Ammon's horn (tissue), 1 donor: ENCODE measurements around the gene GAA.

Source experiments
- DNase-seq: peaks from one replicate; pipeline ENCODE4 v3.0.0-alpha.2; 2016; ENCODE audit warnings: low spot score

GAA gene

GRCh38 chr17:80101011-80101945 lies at the start of gene GAA:
Gene GAA, plus strand, starts transcription at chr17:80101581. Its CDS starts 3,006 bp downstream, at chr17:80104587.
- peak; percentile 78 for DNase-seq

GRCh38 chr17:80051681-80052080 lies 49.7 kb upstream of the GAA start:
- DNase-seq = no peak

DNA sequence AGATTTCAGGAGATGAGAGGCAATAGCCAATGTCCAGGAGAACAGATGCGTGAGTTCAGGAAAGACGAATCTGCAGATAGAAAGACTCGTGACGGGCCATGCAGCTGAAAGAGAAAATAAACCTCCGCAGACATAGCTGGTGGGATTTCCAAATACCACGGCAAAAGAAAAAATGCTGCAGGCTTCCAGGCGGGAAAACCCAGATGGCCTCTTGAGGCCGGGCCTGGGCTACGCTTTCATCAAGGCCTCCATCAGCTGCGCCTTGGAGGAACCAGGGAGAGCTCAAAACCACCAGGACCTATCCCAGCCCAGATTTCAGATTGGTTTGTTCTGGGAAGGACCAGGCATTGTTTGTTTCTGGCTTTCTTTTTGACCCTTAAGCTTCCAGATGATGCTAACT lies 48.3 kb upstream of the GAA start:
- no peak for DNase-seq

GRCh38 chr17:80055597-80055996 lies 45.8 kb upstream of the GAA start:
- DNase-seq = no peak

DNA sequence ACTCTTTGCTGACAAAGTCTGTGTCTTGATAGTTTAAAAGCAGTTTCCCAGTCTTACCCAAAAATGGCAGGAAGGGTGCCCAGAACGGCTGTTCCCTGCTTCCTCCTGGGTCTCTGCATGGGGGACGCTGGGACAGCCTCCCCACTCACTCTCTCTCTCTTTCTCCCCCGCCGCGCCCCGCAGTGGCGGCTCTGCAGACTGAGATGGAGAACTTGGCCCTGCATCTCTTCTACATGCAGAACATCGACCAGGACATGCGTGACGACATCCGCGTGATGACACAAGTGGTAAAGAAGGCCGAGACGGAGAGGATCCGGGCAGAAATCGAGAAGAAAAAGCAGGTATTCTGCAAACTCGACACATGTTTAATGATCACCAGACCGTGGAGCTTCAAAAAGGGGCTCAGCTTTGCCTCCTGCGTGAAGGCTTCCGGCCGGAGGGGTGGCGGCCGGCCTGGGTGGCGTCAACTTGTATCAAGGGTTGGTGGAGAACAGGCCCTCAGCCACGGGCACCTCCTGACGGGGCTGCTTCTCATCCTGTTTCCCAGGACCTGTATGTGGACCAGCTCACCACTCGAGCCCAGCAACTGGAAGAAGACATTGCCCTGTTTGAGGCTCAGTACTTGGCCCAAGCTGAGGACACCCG lies 42.9 kb upstream of the GAA start:
- no peak for DNase-seq

GRCh38 chr17:80060644-80061043 lies 40.7 kb upstream of the GAA start:
- no peak for DNase-seq

GRCh38 chr17:80061421-80061820 lies 40.0 kb upstream of the GAA start:
- no peak for DNase-seq

DNA sequence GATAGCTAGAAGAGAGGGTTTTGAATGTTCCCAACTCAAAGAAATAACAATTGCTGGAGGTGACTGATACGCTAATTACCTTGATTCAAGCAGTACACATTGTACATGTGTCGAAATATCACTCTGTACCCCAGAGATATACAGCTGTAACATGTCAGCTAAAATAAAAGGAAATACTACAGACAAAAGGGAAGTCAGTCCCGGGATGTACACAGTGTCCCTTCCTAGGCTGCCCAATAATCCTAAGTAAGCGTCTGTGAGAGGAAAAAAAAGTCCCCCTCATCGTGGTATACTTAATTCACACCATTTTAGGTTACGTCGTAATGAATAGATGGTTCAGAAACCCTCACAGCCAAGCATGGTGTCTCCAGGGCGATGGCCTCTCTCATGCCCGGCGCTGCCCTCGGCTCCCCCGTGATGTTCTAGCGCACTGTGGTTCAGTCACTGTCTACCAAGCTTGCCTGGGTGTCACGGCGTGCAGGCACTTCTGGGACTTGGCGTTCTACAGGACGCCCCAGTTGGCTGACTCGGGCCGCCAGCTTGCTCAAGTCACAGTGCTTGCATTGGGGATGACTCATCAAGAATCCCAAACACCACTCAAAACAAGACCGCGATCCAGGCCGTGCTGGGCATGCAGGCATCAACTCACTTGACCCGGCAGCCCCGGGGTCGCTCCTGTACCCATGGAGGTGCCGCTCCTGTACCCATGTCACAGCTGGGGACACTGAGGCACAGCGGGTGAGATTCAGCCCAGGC lies 37.4 kb upstream of the GAA start:
- peak; percentile 62 for DNase-seq

DNA sequence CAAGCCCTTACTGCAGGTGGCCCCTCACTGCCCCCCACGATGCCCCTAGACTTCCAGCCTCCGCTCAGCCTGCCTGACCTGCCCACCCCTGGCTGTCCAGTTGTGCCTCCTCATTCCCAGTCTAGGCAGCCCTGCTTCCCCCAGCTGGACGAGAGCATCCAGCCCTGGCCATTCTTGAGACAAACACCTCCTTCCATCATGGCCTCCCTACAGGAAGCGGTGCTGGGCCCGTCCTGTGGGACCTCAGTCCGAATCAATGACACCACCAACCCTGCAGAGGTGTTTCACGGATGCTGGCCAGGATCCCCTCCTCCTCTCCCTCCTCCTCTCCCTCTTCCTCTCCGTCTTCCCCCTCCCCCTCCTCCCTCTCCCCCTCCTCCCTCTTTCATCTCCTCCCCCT lies 36.7 kb upstream of the GAA start:
- no peak for DNase-seq

GRCh38 chr17:80065478-80066170 lies 35.8 kb upstream of the GAA start:
- no peak for DNase-seq

DNA sequence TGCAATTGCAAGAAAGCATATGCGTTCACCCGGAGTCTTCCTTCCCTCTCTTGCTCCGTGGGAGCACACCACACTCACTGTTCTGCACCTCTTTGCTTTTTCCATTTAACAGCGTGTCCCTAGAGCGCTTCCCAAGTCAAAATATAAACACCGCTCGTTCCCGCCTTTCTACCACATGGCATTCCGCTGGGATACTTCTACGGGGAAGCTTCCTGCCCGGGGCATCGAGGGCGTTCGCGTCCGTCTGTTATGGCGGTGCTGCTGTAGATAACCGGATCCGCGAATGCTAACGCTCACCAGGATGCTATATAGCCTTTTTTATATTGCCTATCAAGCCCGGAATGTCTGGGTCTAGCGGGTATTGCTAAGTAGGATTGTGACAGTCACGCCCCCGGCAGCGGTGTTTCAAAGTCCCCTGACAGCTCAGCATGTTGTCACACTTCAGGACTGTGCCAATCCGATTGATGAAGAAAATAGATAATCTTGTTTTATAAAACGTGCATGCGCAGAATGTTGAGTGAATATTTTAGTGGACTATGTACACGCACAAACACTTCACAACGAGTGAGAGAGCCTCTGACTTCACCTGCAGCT lies 33.9 kb upstream of the GAA start:
- DNase-seq = no peak

- no peak for DNase-seq
Observed at GRCh38 chr17:80068301-80069222, 32.8 kb upstream of the GAA start.

- DNase-seq = no peak
Observed at GRCh38 chr17:80070375-80071115, 30.8 kb upstream of the GAA start.

GRCh38 chr17:80071116-80071841 lies 30.1 kb upstream of the GAA start:
- DNase-seq = peak; percentile 71

DNA sequence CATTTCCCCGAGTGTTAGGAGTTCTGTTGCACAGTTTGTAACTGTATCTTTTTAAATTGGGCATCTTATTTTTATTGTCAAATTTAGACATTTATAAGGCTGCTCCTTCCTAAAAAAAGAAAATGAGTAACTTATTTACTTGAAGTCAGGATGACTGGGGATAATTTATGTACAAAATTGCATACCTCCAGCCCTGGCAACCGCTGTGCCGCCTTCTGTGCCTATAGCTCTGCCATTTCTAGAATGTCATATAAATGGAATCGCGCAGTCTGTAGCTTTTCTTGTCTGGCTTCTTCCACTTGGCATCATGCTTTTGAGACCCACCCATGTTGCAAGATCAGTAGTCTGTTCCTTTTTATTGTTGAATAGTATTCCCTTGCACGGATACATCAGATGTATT lies 29.0 kb upstream of the GAA start:
- DNase-seq = no peak

GRCh38 chr17:80080081-80080480 lies 21.3 kb upstream of the GAA start:
- DNase-seq = no peak

DNA sequence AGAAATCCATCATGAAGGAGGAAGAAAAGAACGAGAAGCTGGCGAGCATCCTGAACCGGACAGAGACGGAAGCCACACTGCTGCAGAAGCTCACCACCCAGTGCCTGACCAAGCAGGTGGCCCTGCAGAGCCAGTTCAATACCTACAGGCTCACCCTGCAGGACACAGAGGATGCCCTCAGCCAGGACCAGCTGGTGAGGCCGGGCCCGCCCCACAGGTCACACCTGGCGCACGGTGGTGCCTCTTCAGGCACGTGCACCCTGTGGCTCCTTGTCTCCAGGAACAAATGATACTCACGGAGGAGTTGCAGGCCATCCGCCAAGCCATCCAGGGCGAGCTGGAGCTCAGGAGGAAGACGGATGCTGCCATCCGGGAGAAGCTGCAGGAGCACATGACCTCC lies 19.8 kb upstream of the GAA start:
- DNase-seq = no peak

- peak; percentile 79 for DNase-seq
Observed at GRCh38 chr17:80082403-80083135, 18.8 kb upstream of the GAA start.
